ENCODE data around the gene SARS1.

Gene SARS1

GRCh38 chr1:109225308-109225707 lies 11.6 kb downstream of the SARS1 start:
- Histone ChIP-seq H3K27me3 (no peaks in the 10 kb centered on the region), H3K9me3 (no peaks in the 10 kb centered on the region), H3K27ac (no peak overlapping the region), H3K4me3 (ENCODE audit: low read depth in 1 of 2, low read length in 1 of 2) (no peak overlapping the region), H3K4me1 (ENCODE audit: control insufficient read depth in 1 of 2, insufficient read depth in 1 of 2, low read depth in 1 of 2, low read length in 1 of 2) (no peaks in the 10 kb centered on the region), H3K36me3 (peaks cover 39% of the 10 kb centered on the region)
- no peak for TF ChIP-seq CTCF (IDR thresholded peaks at IDR 0.05)

- Histone ChIP-seq H3K36me3 (peaks cover 44% of the 10 kb centered on the region), H3K4me3 (ENCODE audit: low read depth in 1 of 2, low read length in 1 of 2) (no peak overlapping the region)
Measured at GRCh38 chr1:109225711-109226445, 12.2 kb downstream of the SARS1 start.

GRCh38 chr1:109228167-109228566 lies 14.4 kb downstream of the SARS1 start:
- Histone ChIP-seq H3K4me3 (ENCODE audit: low read depth in 1 of 2, low read length in 1 of 2) (no peak overlapping the region), H3K36me3 (peaks cover 60% of the 10 kb centered on the region)

More at GRCh38 chr1:109225711-109226445, 12.2 kb downstream of the SARS1 start:
- no peaks in the 10 kb centered on the region for H3K27me3 ChIP-seq
- TF ChIP-seq CTCF (IDR thresholded peaks at IDR 0.05) = no peak
- H3K27ac ChIP-seq = no peak overlapping the region
- H3K4me1 ChIP-seq (ENCODE audit: control insufficient read depth in 1 of 2, insufficient read depth in 1 of 2, low read depth in 1 of 2, low read length in 1 of 2) = no peaks in the 10 kb centered on the region
- no peaks in the 10 kb centered on the region for H3K9me3 ChIP-seq

GRCh38 chr1:109229531-109230127 lies 15.9 kb downstream of the SARS1 start:
- no peak overlapping the region for H3K27ac ChIP-seq
- no peaks in the 10 kb centered on the region for H3K9me3 ChIP-seq
- peaks cover 62% of the 10 kb centered on the region for H3K36me3 ChIP-seq
- H3K4me1 ChIP-seq (ENCODE audit: control insufficient read depth in 1 of 2, insufficient read depth in 1 of 2, low read depth in 1 of 2, low read length in 1 of 2) = no peaks in the 10 kb centered on the region
- no peak overlapping the region for H3K4me3 ChIP-seq (ENCODE audit: low read depth in 1 of 2, low read length in 1 of 2)
- TF ChIP-seq CTCF (IDR thresholded peaks at IDR 0.05) = no peak
- H3K27me3 ChIP-seq = no peaks in the 10 kb centered on the region

More at GRCh38 chr1:109228167-109228566, 14.4 kb downstream of the SARS1 start:
- no peaks in the 10 kb centered on the region for H3K27me3 ChIP-seq
- H3K9me3 ChIP-seq = no peaks in the 10 kb centered on the region
- no peaks in the 10 kb centered on the region for H3K4me1 ChIP-seq (ENCODE audit: control insufficient read depth in 1 of 2, insufficient read depth in 1 of 2, low read depth in 1 of 2, low read length in 1 of 2)
- no peak for TF ChIP-seq CTCF (IDR thresholded peaks at IDR 0.05)
- no peak overlapping the region for H3K27ac ChIP-seq

- H3K27ac ChIP-seq = no peak overlapping the region
- no peak overlapping the region for H3K4me3 ChIP-seq (ENCODE audit: low read depth in 1 of 2, low read length in 1 of 2)
- no peaks in the 10 kb centered on the region for H3K9me3 ChIP-seq
- no peaks in the 10 kb centered on the region for H3K4me1 ChIP-seq (ENCODE audit: control insufficient read depth in 1 of 2, insufficient read depth in 1 of 2, low read depth in 1 of 2, low read length in 1 of 2)
- TF ChIP-seq CTCF (IDR thresholded peaks at IDR 0.05) = no peak
- H3K27me3 ChIP-seq = no peaks in the 10 kb centered on the region
- H3K36me3 ChIP-seq = peaks cover 76% of the 10 kb centered on the region
Measured at GRCh38 chr1:109231066-109231465, 17.3 kb downstream of the SARS1 start.
